RWPE2 (cell line): Measurements from ENCODE around the gene CCDC192.

Source experiments
- ATAC-seq: fragments of 200-7000 bp; cut with Tn5 transposase; 3 replicates; pipeline ENCODE4 v1.9.1; 2021; ENCODE audit warnings: low read depth
- DNase-seq: peaks from one replicate; pipeline ENCODE4 v3.0.0-alpha.2; 2020; ENCODE audit warnings: low spot score
- H3K27ac ChIP-seq: fragments of 450-650 bp; 2 replicates; pipeline ENCODE4 v1.5.1; 2017; ENCODE audit warnings: mild to moderate bottlenecking; ENCODE audit not compliant: poor library complexity, severe bottlenecking
- H3K27me3 ChIP-seq: fragments of 250-450 bp; sonication (Bioruptor Pico); 2 replicates; pipeline ENCODE4 v1.5.1; 2021; ENCODE audit warnings: mild to moderate bottlenecking, moderate library complexity; ENCODE audit not compliant: insufficient read depth, poor library complexity, severe bottlenecking
- H3K36me3 ChIP-seq: fragments of 250-450 bp; sonication (Bioruptor Pico); 2 replicates; pipeline ENCODE4 v1.5.1; 2020; ENCODE audit warnings: low read depth, mild to moderate bottlenecking, moderate library complexity
- H3K4me1 ChIP-seq: fragments of 250-450 bp; sonication (Bioruptor Pico); 2 replicates; pipeline ENCODE4 v1.5.1; 2021; ENCODE audit warnings: mild to moderate bottlenecking, moderate library complexity; ENCODE audit not compliant: insufficient read depth, poor library complexity, severe bottlenecking
- H3K4me3 ChIP-seq: fragments of 250-450 bp; sonication (Bioruptor Pico); 2 replicates; pipeline ENCODE4 v1.5.1; 2021; ENCODE audit warnings: mild to moderate bottlenecking, moderate library complexity; ENCODE audit not compliant: severe bottlenecking
- H3K9me3 ChIP-seq: fragments of 250-450 bp; sonication (Bioruptor Pico); 2 replicates; pipeline ENCODE4 v1.5.1; 2021; ENCODE audit warnings: mild to moderate bottlenecking, moderate library complexity; ENCODE audit not compliant: severe bottlenecking
- TF ChIP-seq, protein P1 (sequence below): fragments of 450-650 bp; IDR thresholded peaks from one replicate; pipeline ENCODE4 v1.5.1; 2017; ENCODE audit warnings: mild to moderate bottlenecking, moderate library complexity; ENCODE audit not compliant: poor library complexity, severe bottlenecking

Gene CCDC192

DNA sequence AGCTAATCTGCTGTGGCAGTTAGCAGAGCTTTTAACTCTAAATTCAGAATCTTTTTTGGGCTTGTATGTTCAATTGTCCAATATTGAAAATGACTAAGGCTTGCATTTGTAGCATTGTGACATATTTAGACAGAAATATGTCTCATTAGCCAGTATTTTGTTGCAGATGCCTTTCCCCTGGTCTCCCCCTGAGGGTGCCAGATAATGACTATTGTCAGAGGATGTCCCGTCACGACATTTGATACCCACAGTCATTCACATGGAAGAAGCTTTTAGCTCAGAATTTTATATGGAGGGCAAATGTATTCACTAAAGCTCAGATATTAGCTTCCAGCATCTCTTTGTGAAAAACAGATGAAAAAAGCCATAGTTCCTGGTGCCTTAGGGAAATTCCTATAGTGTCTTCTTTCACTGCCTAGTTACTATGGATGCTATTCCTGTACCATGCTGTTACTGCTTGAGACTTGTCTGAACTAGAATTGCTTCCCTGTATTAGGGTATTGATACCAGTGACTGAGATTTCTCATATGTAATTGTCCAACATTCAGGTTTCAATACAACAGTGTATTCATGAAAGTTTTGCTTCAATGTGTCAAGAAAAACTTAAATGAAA lies 96.2 kb downstream of the CCDC192 start:
- H3K4me3 ChIP-seq = no peak overlapping the region
- H3K27me3 ChIP-seq = no peaks in the 10 kb centered on the region
- DNase-seq (no peak), ATAC-seq (peak; percentile 15; the same call in 2 of the 3 replicates)
- no peaks in the 10 kb centered on the region for H3K9me3 ChIP-seq
- TF ChIP-seq, protein P1, sequence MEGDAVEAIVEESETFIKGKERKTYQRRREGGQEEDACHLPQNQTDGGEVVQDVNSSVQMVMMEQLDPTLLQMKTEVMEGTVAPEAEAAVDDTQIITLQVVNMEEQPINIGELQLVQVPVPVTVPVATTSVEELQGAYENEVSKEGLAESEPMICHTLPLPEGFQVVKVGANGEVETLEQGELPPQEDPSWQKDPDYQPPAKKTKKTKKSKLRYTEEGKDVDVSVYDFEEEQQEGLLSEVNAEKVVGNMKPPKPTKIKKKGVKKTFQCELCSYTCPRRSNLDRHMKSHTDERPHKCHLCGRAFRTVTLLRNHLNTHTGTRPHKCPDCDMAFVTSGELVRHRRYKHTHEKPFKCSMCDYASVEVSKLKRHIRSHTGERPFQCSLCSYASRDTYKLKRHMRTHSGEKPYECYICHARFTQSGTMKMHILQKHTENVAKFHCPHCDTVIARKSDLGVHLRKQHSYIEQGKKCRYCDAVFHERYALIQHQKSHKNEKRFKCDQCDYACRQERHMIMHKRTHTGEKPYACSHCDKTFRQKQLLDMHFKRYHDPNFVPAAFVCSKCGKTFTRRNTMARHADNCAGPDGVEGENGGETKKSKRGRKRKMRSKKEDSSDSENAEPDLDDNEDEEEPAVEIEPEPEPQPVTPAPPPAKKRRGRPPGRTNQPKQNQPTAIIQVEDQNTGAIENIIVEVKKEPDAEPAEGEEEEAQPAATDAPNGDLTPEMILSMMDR = no peak
- H3K27ac ChIP-seq = no peak overlapping the region
- no peaks in the 10 kb centered on the region for H3K36me3 ChIP-seq
- H3K4me1 ChIP-seq = peaks cover 12% of the 10 kb centered on the region

DNA sequence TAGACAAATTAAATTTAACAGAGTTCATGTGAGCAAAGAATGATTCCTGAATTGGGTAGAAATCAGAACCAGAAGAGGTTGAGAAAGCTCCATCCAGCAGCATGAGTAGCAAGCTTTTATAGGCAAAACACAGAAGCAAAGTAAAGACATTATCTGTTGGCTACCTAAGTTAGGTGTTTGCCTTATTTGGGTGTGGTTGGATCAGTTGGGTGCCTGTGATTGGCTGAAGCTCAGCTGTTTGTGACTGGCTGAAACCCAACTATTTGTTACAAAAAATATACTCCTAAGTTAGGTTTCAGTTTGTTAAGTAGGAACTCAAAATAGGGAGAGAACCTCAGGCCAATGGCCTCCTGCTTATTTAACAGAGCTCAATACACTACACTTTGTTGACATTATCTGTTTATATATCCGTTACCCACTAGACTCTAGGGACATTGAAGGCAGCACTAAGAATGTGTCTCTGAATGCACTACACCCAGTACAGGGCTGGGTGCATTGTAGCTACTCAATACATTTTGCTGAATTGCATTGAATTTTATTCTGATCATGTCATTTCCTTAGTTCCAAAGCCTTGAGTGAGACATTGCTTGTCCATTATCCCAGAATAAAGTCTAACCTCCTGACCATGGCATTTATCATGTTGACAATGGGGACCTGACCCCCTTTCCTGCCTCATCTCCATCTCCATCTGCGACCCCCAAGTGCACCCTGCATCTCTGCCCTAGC lies 98.7 kb downstream of the CCDC192 start:
- Histone ChIP-seq H3K36me3 (no peaks in the 10 kb centered on the region), H3K4me3 (no peak overlapping the region), H3K4me1 (peaks cover 18% of the 10 kb centered on the region), H3K9me3 (no peaks in the 10 kb centered on the region), H3K27me3 (no peaks in the 10 kb centered on the region), H3K27ac (peak overlapping the region; percentile 4)
- DNase-seq (no peak), ATAC-seq (peak; percentile 66)
- TF ChIP-seq, protein P1 = no peak

DNA sequence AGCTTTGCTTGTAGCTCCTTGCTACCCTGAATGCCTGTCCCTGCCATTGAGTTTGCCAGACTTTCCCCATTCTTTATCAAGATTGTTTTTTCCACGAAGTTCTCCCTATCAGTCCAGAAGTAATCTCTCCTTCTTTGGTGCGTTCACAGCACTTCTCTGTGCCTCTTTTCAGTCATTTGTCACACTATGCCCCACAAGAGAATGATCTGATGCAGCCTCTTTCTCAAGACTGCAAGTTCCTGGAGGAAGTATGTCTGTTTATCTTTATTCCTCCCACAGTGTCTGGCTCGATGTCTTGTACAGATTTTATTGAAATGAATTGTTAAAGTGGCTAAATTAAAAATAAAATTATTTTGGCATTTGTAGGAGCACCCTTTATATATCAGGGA lies 99.3 kb downstream of the CCDC192 start:
- DNase-seq = no peak

DNA sequence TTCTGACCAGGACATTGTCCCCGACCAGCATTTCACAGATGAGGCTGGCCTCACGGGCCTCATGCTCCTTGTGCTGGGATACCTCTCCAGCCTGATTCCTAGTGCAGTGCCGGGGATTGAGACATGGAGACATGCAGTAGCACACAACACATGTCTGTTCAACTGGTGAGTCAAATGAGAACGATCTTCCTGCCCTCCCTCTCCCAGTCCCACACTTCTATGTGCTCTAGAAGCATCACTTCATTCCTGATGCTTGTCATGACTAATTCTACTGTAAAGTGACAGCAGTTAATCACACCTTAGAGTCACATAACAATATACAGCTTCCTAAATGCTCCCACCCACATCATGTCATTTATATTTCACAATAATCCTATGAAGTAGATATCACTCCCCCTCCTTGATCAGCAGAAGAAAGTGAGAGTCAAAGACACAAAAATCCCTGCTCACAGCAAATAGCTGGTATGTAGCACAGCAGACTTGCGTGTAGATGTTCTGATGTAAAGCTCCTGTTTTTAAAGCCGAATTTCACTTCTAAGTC lies 101.8 kb downstream of the CCDC192 start:
- Histone ChIP-seq H3K27me3 (no peaks in the 10 kb centered on the region), H3K27ac (no peak overlapping the region), H3K4me1 (peaks cover 18% of the 10 kb centered on the region), H3K9me3 (no peaks in the 10 kb centered on the region), H3K4me3 (no peak overlapping the region), H3K36me3 (no peaks in the 10 kb centered on the region)
- TF ChIP-seq, protein P1 = no peak
- no peak for DNase-seq
- ATAC-seq = peak; percentile 66

More for the DNA sequence above, 99.3 kb downstream of the CCDC192 start:
- Histone ChIP-seq H3K27ac (peak overlapping the region; percentile 4), H3K27me3 (no peaks in the 10 kb centered on the region), H3K4me3 (no peak overlapping the region), H3K9me3 (no peaks in the 10 kb centered on the region), H3K4me1 (peaks cover 18% of the 10 kb centered on the region), H3K36me3 (no peaks in the 10 kb centered on the region)
- no peak for ATAC-seq
- TF ChIP-seq, protein P1 = no peak
